ENCODE data around the gene PGLYRP4. TPM values are rescaled to one million over a fixed set of nuclear protein-coding genes. Genes with fewer than 3 reads are reported as not detected.

The PGLYRP4 gene
- total RNA-seq, 1 experiment from 2014 or later, result not detected

DNA sequence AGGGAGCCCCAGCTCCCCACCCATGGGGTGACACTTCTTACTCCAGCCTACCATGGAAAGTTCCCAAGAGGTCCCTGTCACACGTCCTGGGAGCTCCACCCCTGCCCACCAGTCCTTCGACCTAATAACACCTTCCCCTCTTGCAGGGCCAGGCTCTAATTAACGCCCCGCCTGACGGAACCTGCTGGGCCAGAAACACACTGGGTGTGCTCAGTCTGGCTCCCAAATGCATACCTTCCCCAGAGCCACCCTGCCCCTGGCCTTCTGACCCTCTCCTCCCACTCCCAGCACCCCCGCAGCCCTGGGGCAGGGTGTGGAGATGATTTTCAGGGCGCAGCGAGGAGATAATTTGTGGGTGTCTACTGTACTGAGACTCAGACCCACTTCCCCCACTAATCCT is 56.5 kb downstream of the PGLYRP4 start:
- TF ChIP-seq, protein P1, sequence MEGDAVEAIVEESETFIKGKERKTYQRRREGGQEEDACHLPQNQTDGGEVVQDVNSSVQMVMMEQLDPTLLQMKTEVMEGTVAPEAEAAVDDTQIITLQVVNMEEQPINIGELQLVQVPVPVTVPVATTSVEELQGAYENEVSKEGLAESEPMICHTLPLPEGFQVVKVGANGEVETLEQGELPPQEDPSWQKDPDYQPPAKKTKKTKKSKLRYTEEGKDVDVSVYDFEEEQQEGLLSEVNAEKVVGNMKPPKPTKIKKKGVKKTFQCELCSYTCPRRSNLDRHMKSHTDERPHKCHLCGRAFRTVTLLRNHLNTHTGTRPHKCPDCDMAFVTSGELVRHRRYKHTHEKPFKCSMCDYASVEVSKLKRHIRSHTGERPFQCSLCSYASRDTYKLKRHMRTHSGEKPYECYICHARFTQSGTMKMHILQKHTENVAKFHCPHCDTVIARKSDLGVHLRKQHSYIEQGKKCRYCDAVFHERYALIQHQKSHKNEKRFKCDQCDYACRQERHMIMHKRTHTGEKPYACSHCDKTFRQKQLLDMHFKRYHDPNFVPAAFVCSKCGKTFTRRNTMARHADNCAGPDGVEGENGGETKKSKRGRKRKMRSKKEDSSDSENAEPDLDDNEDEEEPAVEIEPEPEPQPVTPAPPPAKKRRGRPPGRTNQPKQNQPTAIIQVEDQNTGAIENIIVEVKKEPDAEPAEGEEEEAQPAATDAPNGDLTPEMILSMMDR (IDR thresholded peaks at IDR 0.05), result no peak
- TF ChIP-seq SIN3A (IDR thresholded peaks at IDR 0.05; ENCODE audit: borderline replicate concordance, insufficient read depth, low read depth, low read length) (no peak), TCF7L2 (IDR thresholded peaks at IDR 0.05; ENCODE audit: low read depth, low read length) (no peak), POLR2AphosphoS5 (IDR thresholded peaks at IDR 0.05; ENCODE audit: low read depth, low read length) (no peak)
- TF ChIP-seq, protein P2, sequence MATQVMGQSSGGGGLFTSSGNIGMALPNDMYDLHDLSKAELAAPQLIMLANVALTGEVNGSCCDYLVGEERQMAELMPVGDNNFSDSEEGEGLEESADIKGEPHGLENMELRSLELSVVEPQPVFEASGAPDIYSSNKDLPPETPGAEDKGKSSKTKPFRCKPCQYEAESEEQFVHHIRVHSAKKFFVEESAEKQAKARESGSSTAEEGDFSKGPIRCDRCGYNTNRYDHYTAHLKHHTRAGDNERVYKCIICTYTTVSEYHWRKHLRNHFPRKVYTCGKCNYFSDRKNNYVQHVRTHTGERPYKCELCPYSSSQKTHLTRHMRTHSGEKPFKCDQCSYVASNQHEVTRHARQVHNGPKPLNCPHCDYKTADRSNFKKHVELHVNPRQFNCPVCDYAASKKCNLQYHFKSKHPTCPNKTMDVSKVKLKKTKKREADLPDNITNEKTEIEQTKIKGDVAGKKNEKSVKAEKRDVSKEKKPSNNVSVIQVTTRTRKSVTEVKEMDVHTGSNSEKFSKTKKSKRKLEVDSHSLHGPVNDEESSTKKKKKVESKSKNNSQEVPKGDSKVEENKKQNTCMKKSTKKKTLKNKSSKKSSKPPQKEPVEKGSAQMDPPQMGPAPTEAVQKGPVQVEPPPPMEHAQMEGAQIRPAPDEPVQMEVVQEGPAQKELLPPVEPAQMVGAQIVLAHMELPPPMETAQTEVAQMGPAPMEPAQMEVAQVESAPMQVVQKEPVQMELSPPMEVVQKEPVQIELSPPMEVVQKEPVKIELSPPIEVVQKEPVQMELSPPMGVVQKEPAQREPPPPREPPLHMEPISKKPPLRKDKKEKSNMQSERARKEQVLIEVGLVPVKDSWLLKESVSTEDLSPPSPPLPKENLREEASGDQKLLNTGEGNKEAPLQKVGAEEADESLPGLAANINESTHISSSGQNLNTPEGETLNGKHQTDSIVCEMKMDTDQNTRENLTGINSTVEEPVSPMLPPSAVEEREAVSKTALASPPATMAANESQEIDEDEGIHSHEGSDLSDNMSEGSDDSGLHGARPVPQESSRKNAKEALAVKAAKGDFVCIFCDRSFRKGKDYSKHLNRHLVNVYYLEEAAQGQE (IDR thresholded peaks at IDR 0.05; ENCODE audit: insufficient read depth in 1 of 2, low read depth in 2 of 2, low read length in 1 of 2), result no peak
- BruUV-seq (replicated peaks), result no TSS peak
- Histone ChIP-seq H3K36me3 (ENCODE audit: control insufficient read depth, insufficient read depth, low read length) (no peaks in the 10 kb centered on the region), H3K4me1 (ENCODE audit: control insufficient read depth, insufficient read depth, low read length) (no peaks in the 10 kb centered on the region), H3K9me3 (ENCODE audit: control insufficient read depth, insufficient read depth, low read depth, low read length) (no peaks in the 10 kb centered on the region), H3K27ac (ENCODE audit: low read length) (no peak overlapping the region), H3K4me3 (ENCODE audit: low read depth in 2 of 2, low read length in 2 of 2) (no peak overlapping the region), H3K27me3 (ENCODE audit: control insufficient read depth, insufficient read depth, low read length) (no peaks in the 10 kb centered on the region)
- in situ Hi-C loops (cut with HindIII; ENCODE audit: low pct_unique_long_range_greater_than_20kb, low sequenced_read_pairs), result no loop called here
- DNase-seq (ENCODE audit: low read depth, low spot score), result no peak
- ATAC-seq, result no peak
- intact Hi-C loops (cut with micrococcal nuclease; ENCODE audit: unreplicated experiment), result no loop called here
- POLR2A ChIA-PET, result no interaction called here
- CTCF ChIA-PET, result interaction anchor here (0.6 kb wide), 1 partner anchor 61 kb away, joined by 6 read pairs; no protein-coding TSS in a partner anchor

DNA sequence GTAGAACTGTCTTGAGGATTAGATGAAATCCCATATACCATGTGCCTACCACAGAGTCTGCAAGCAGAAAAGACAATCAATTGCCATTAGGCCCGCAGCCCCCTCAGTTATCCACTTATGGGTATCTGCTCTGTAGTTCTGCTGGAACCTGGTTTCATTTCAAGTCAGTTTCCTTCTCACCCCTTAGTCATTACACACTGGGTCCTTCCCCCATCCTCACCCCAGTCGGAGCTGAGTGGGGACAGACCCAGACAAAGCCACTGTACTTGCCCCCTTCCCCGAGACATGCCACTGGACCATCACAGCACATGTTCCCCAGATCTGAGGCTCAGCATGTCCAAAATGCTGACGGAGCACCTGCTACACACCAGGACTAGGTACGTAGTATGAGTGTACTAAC is 57.1 kb downstream of the PGLYRP4 start:
- BruUV-seq (replicated peaks), result no TSS peak
- ChIA-PET CTCF (interaction anchor here (0.6 to 1.2 kb wide), 3 partner anchors 62 to 714 kb away, joined by 3 to 6 read pairs (median 4); no protein-coding TSS in a partner anchor), POLR2A (no interaction called here)
- Histone ChIP-seq H3K4me3 (ENCODE audit: low read depth in 2 of 2, low read length in 2 of 2) (no peak overlapping the region), H3K27me3 (ENCODE audit: control insufficient read depth, insufficient read depth, low read length) (no peaks in the 10 kb centered on the region), H3K27ac (ENCODE audit: low read length) (no peak overlapping the region), H3K9me3 (ENCODE audit: control insufficient read depth, insufficient read depth, low read depth, low read length) (no peaks in the 10 kb centered on the region), H3K36me3 (ENCODE audit: control insufficient read depth, insufficient read depth, low read length) (no peaks in the 10 kb centered on the region), H3K4me1 (ENCODE audit: control insufficient read depth, insufficient read depth, low read length) (no peaks in the 10 kb centered on the region)
- intact Hi-C loops (cut with micrococcal nuclease; ENCODE audit: unreplicated experiment), result no loop called here
- TF ChIP-seq SIN3A (IDR thresholded peaks at IDR 0.05; ENCODE audit: borderline replicate concordance, insufficient read depth, low read depth, low read length) (no peak), POLR2AphosphoS5 (IDR thresholded peaks at IDR 0.05; ENCODE audit: low read depth, low read length) (no peak), TCF7L2 (IDR thresholded peaks at IDR 0.05; ENCODE audit: low read depth, low read length) (no peak)
- TF ChIP-seq, protein P1 (IDR thresholded peaks at IDR 0.05), result no peak
- TF ChIP-seq, protein P2 (IDR thresholded peaks at IDR 0.05; ENCODE audit: insufficient read depth in 1 of 2, low read depth in 2 of 2, low read length in 1 of 2), result no peak
- DNase-seq (ENCODE audit: low read depth, low spot score) (no peak), ATAC-seq (no peak)
- in situ Hi-C loops (cut with HindIII; ENCODE audit: low pct_unique_long_range_greater_than_20kb, low sequenced_read_pairs), result no loop called here

All from Panc1 (cell line).